H9 (cell line): ENCODE measurements around the gene WASF3. TPM values are rescaled to one million over a fixed set of nuclear protein-coding genes. Genes with fewer than 3 reads are reported as not detected.

Experiments
- DNase-seq: peaks from one replicate; pipeline ENCODE4 v3.0.0-alpha.2; 2017
- H2AFZ ChIP-seq: one replicate; pipeline ENCODE4 v1.6.1; 2013; ENCODE audit warnings: mild to moderate bottlenecking, low read length, control low read depth, moderate library complexity
- H2AK5ac ChIP-seq: 2 replicates; pipeline ENCODE4 v1.6.1; 2013; ENCODE audit warnings: low read length, control low read depth, mixed read lengths; ENCODE audit not compliant: insufficient read length
- H2BK120ac ChIP-seq: one replicate; pipeline ENCODE4 v1.6.1; 2013; ENCODE audit warnings: low read depth, mild to moderate bottlenecking, low read length, control low read depth, inconsistent platforms; ENCODE audit not compliant: poor library complexity, severe bottlenecking
- H2BK12ac ChIP-seq: 2 replicates; pipeline ENCODE4 v1.6.1; 2013; ENCODE audit warnings: low read length, control low read depth, mixed read lengths, low read depth; ENCODE audit not compliant: insufficient read length
- H2BK15ac ChIP-seq: 2 replicates; pipeline ENCODE4 v1.6.1; 2013; ENCODE audit warnings: low read depth, low read length, control low read depth
- H2BK20ac ChIP-seq: one replicate; pipeline ENCODE4 v1.6.1; 2013; ENCODE audit warnings: low read depth, mild to moderate bottlenecking, low read length, control low read depth, inconsistent platforms; ENCODE audit not compliant: poor library complexity, severe bottlenecking
- H2BK5ac ChIP-seq: 2 replicates; pipeline ENCODE4 v1.6.1; 2013; ENCODE audit warnings: low read length, control low read depth, mixed read lengths; ENCODE audit not compliant: insufficient read length
- H3K14ac ChIP-seq: 2 replicates; pipeline ENCODE4 v1.6.1; 2013; ENCODE audit warnings: low read length, control low read depth; ENCODE audit not compliant: insufficient read depth
- H3K18ac ChIP-seq: 2 replicates; pipeline ENCODE4 v1.6.1; 2013; ENCODE audit warnings: low read depth, mild to moderate bottlenecking, mixed read lengths, low read length, control low read depth; ENCODE audit not compliant: insufficient read length
- H3K23ac ChIP-seq: 2 replicates; pipeline ENCODE4 v1.6.1; 2013; ENCODE audit warnings: low read length, control low read depth, mixed read lengths, low read depth; ENCODE audit not compliant: insufficient read length
- H3K23me2 ChIP-seq: 2 replicates; pipeline ENCODE4 v1.6.1; 2013; ENCODE audit warnings: low read depth, mild to moderate bottlenecking, mixed read lengths, low read length, control low read depth; ENCODE audit not compliant: insufficient read length, poor library complexity, severe bottlenecking
- H3K27ac ChIP-seq: 2 replicates; pipeline ENCODE4 v1.5.1; 2013; ENCODE audit warnings: low read length, control low read depth, mixed read lengths, low read depth; ENCODE audit not compliant: insufficient read length
- H3K27me3 ChIP-seq: 2 replicates; pipeline ENCODE4 v1.6.1; 2013; ENCODE audit warnings: low read length, control low read depth, inconsistent platforms; ENCODE audit not compliant: insufficient read depth
- H3K4ac ChIP-seq: 2 replicates; pipeline ENCODE4 v1.6.1; 2013; ENCODE audit warnings: low read depth, mild to moderate bottlenecking, control low read depth, inconsistent platforms, low read length, moderate library complexity
- H3K4me1 ChIP-seq: 2 replicates; pipeline ENCODE4 v1.6.1; 2013; ENCODE audit warnings: low read length, control low read depth, inconsistent platforms; ENCODE audit not compliant: insufficient read depth
- H3K4me2 ChIP-seq: 2 replicates; pipeline ENCODE4 v1.6.1; 2013; ENCODE audit warnings: low read length, control low read depth, mixed read lengths; ENCODE audit not compliant: insufficient read length, insufficient read depth
- H3K56ac ChIP-seq: 2 replicates; pipeline ENCODE4 v1.6.1; 2013; ENCODE audit warnings: low read depth, mild to moderate bottlenecking, mixed read lengths, low read length, control low read depth; ENCODE audit not compliant: insufficient read length
- H3K79me1 ChIP-seq: 2 replicates; pipeline ENCODE4 v1.6.1; 2013; ENCODE audit warnings: low read depth, mild to moderate bottlenecking, moderate library complexity, low read length, control low read depth, inconsistent platforms; ENCODE audit not compliant: insufficient read depth, poor library complexity, severe bottlenecking
- H3K79me2 ChIP-seq: 2 replicates; pipeline ENCODE4 v1.6.1; 2013; ENCODE audit warnings: low read length, control low read depth, inconsistent platforms; ENCODE audit not compliant: insufficient read depth
- H3K9ac ChIP-seq: 2 replicates; pipeline ENCODE4 v1.6.1; 2013; ENCODE audit warnings: low read length, control low read depth, mixed read lengths; ENCODE audit not compliant: insufficient read length; ENCODE audit errors: extremely low read depth
- H3K9me3 ChIP-seq: one replicate; pipeline ENCODE4 v1.6.1; 2013; ENCODE audit warnings: low read depth, low read length, inconsistent platforms; ENCODE audit not compliant: control insufficient read depth
- H3T11ph ChIP-seq: one replicate; pipeline ENCODE4 v1.6.1; 2013; ENCODE audit warnings: mild to moderate bottlenecking, low read length, control low read depth, inconsistent platforms
- H4K20me1 ChIP-seq: one replicate; pipeline ENCODE4 v1.6.1; 2013; ENCODE audit not compliant: control insufficient read depth, insufficient read length, insufficient read depth
- H4K5ac ChIP-seq: 2 replicates; pipeline ENCODE4 v1.6.1; 2013; ENCODE audit warnings: low read depth, mild to moderate bottlenecking, mixed read lengths, low read length, control low read depth; ENCODE audit not compliant: insufficient read length
- H4K8ac ChIP-seq: replicated peaks from 2 replicates; pipeline ENCODE4 v1.6.1; 2013; ENCODE audit warnings: low read length, control low read depth, mixed read lengths, low read depth; ENCODE audit not compliant: insufficient read length
- H4K91ac ChIP-seq: 2 replicates; pipeline ENCODE4 v1.6.1; 2013; ENCODE audit warnings: low read depth, mild to moderate bottlenecking, moderate library complexity, mixed read lengths, low read length, control low read depth; ENCODE audit not compliant: insufficient read length
- H3K27ac Mint-ChIP-seq, 3 experiments: 2 replicates in 2 of 3; 3 replicates in 1 of 3; pipeline ENCODE4 v1.8.0; 2020 to 2021; ENCODE audit warnings: mixed read lengths in 3 of 3, mild to moderate bottlenecking in 1 of 3, moderate library complexity in 1 of 3
- H3K27me3 Mint-ChIP-seq: 2 replicates; pipeline ENCODE4 v1.8.0; 2021; ENCODE audit warnings: low read depth, mild to moderate bottlenecking, moderate library complexity, mixed read lengths
- H3K36me3 Mint-ChIP-seq, 3 experiments: 2 replicates in 2 of 3; 3 replicates in 1 of 3; pipeline ENCODE4 v1.8.0; 2020 to 2021; ENCODE audit warnings: low read depth in 3 of 3, mixed read lengths in 3 of 3; ENCODE audit not compliant: insufficient read depth in 1 of 3
- H3K4me1 Mint-ChIP-seq, 2 experiments: 2 replicates each; pipeline ENCODE4 v1.8.0; 2020; ENCODE audit warnings: mixed read lengths in 2 of 2
- H3K4me3 Mint-ChIP-seq, 2 experiments: 2 replicates in 1 of 2; 3 replicates in 1 of 2; pipeline ENCODE4 v1.8.0; 2020 to 2021; ENCODE audit warnings: mild to moderate bottlenecking in 2 of 2, mixed read lengths in 2 of 2, moderate library complexity in 1 of 2
- H3K9me3 Mint-ChIP-seq, 2 experiments: 2 replicates in 1 of 2; 3 replicates in 1 of 2; pipeline ENCODE4 v1.8.0; 2020; ENCODE audit warnings: mild to moderate bottlenecking in 2 of 2, mixed read lengths in 2 of 2, moderate library complexity in 1 of 2
- WGBS: extraction: QIAGEN DNeasy Blood & Tissue Kit; methylation state at CpG from one replicate; pipeline ENCODE4 v1.1.7; 2013; ENCODE audit warnings: missing lambda C conversion rate, low lambda C conversion rate, mixed read lengths; ENCODE audit not compliant: insufficient read length; ENCODE audit errors: extremely low coverage; 5-methylcytosine and 5-hydroxymethylcytosine counted together
- total RNA-seq: library from RNA; stranded (reverse); gene quantifications from 2 replicates; pipeline ENCODE4 v1.2.1, GENCODE V29; 2021
- TF ChIP-seq, protein P1 (sequence below): fragments of 200-600 bp; sonication (generic); conservative IDR thresholded peaks from 3 replicates; pipeline ENCODE4 v1.8.0; 2021; ENCODE audit warnings: antibody characterized with exemption, mild to moderate bottlenecking

The WASF3 gene
- total RNA-seq, 1 experiment from 2014 or later: 22.2 TPM

DNA sequence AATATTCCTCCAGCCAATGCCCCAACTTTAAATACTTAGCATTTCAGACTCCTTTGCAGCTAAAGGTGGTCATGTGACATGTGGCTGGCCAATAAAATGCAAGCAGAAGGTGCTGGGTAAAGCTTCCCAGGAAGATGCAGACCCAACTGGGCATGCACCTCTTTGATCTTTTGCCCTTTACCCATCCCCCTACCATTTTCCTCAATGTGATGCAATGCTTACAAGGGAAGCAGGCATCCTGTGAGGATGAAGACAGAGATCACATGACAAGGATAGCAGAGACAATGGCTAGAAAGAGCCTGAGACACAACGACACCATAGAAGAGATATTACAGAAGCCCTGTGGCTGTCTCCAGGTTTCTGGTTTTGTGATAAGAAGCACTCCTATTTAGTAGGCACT lies 2.1 kb upstream of the WASF3 start:
- H2AFZ ChIP-seq: no peak overlapping the region
- H3K4me1 Mint-ChIP-seq: peaks cover 14 to 16% of the 10 kb centered on the region in 2 experiments
- no peaks in the 10 kb centered on the region for H3K4me1 ChIP-seq
- no peak for DNase-seq
- no peaks in the 10 kb centered on the region for H3K9me3 ChIP-seq
- no peak overlapping the region for H3K4ac ChIP-seq
- H4K91ac ChIP-seq: no peak overlapping the region
- no peak overlapping the region for H2BK120ac ChIP-seq
- H2BK15ac ChIP-seq: no peak overlapping the region
- no peak overlapping the region for H4K8ac ChIP-seq
- H3T11ph ChIP-seq: no peak overlapping the region
- no peaks in the 10 kb centered on the region for H4K20me1 ChIP-seq
- no peak overlapping the region for H3K14ac ChIP-seq
- no peak overlapping the region for H3K4me3 Mint-ChIP-seq
- no peak overlapping the region for H3K4me2 ChIP-seq
- H3K18ac ChIP-seq: no peak overlapping the region
- H3K27ac Mint-ChIP-seq: no peak overlapping the region
- H3K27me3 Mint-ChIP-seq: peaks cover 46% of the 10 kb centered on the region
- no peak overlapping the region for H2BK5ac ChIP-seq
- H2BK20ac ChIP-seq: no peak overlapping the region
- peaks cover 3% of the 10 kb centered on the region for H3K23me2 ChIP-seq
- no peak overlapping the region for H3K9ac ChIP-seq
- peaks cover 2% of the 10 kb centered on the region; the same call in 1 of the 2 replicates for H3K79me2 ChIP-seq
- H3K79me1 ChIP-seq: no peaks in the 10 kb centered on the region
- H3K56ac ChIP-seq: no peak overlapping the region
- H3K36me3 Mint-ChIP-seq: peaks cover 0 to 5% (median 0%) of the 10 kb centered on the region in 3 experiments; a peak in 1 of 7 replicates
- no peak overlapping the region for H2AK5ac ChIP-seq
- H3K27me3 ChIP-seq: no peaks in the 10 kb centered on the region
- H4K5ac ChIP-seq: no peak overlapping the region
- peaks cover 10 to 12% of the 10 kb centered on the region in 2 experiments; a peak in 3 of 5 replicates for H3K9me3 Mint-ChIP-seq
- H3K23ac ChIP-seq: no peak overlapping the region
- TF ChIP-seq, protein P1, sequence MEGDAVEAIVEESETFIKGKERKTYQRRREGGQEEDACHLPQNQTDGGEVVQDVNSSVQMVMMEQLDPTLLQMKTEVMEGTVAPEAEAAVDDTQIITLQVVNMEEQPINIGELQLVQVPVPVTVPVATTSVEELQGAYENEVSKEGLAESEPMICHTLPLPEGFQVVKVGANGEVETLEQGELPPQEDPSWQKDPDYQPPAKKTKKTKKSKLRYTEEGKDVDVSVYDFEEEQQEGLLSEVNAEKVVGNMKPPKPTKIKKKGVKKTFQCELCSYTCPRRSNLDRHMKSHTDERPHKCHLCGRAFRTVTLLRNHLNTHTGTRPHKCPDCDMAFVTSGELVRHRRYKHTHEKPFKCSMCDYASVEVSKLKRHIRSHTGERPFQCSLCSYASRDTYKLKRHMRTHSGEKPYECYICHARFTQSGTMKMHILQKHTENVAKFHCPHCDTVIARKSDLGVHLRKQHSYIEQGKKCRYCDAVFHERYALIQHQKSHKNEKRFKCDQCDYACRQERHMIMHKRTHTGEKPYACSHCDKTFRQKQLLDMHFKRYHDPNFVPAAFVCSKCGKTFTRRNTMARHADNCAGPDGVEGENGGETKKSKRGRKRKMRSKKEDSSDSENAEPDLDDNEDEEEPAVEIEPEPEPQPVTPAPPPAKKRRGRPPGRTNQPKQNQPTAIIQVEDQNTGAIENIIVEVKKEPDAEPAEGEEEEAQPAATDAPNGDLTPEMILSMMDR: no peak
- no peak overlapping the region for H2BK12ac ChIP-seq
- WGBS: no CpG with 5 or more reads among the region's 1 CpG
- no peak overlapping the region for H3K27ac ChIP-seq
